ENCODE results near the gene MARCHF3.

DNA sequence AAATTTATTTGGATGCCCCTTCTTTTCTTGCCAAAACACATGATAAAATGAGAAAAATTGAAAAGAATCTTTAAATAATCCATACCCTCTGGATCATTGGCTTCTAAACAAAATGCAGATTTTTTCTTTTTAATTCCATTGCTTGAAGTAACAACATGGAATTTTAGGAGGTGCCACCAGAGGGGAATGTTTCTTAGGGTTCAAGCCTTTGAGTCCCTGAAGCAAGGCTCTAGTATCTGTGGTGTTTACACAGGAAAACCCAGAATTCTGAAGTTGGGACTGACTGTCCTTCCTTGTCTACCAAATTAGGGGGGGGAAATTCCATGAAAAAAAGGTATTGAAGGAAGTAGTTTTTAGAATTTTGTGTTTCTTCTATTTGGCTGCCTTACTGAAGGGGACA is 184.0 kb downstream of the MARCHF3 start:
- TF ChIP-seq, protein P1, sequence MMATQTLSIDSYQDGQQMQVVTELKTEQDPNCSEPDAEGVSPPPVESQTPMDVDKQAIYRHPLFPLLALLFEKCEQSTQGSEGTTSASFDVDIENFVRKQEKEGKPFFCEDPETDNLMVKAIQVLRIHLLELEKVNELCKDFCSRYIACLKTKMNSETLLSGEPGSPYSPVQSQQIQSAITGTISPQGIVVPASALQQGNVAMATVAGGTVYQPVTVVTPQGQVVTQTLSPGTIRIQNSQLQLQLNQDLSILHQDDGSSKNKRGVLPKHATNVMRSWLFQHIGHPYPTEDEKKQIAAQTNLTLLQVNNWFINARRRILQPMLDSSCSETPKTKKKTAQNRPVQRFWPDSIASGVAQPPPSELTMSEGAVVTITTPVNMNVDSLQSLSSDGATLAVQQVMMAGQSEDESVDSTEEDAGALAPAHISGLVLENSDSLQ (IDR thresholded peaks at IDR 0.05) = no peak
- no peak for TF ChIP-seq ZNF384 (IDR thresholded peaks at IDR 0.05)
- no peak for TF ChIP-seq ELF4 (IDR thresholded peaks at IDR 0.05)
- TF ChIP-seq TARDBP (IDR thresholded peaks at IDR 0.05) = no peak
- TF ChIP-seq FOXK2 (IDR thresholded peaks at IDR 0.05) = no peak
- no peak for TF ChIP-seq FOXM1 (IDR thresholded peaks at IDR 0.05; ENCODE audit: borderline replicate concordance)
- TF ChIP-seq SP1 (IDR thresholded peaks at IDR 0.05) = no peak
- no peak for TF ChIP-seq HDGF (IDR thresholded peaks at IDR 0.05; ENCODE audit: borderline replicate concordance)
- TF ChIP-seq L3MBTL2 (conservative IDR thresholded peaks at IDR 0.05) = no peak
